Measurements from ENCODE around the gene INTS1. TPM values are rescaled to one million over a fixed set of nuclear protein-coding genes. Genes with fewer than 3 reads are reported as not detected.

Gene INTS1
- total RNA-seq, 6 experiments from 2014 or later: 84.0 to 104 (median 89.5) TPM

DNA sequence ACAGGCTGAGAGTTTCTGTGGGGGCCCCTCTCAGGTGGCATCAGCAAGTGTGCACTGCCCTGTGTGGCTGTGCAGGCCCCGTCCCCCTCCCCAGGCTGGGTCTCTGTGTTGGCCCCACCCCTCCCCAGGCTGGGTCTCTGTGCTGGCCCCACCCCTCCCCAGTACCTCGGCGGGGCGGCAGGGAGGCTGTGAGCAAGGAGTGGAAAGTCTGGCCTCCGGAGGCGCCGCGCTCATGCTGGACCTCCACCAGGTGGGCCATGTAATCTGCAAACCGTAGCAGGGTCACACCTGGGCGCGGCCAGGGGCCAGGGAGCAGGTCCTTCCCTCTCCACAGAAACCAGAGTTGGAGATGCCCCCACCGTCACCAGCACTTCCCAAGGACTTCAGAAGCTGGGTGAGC is 23.5 kb downstream of the INTS1 start:
- no peak overlapping the region for H3K27ac Mint-ChIP-seq
- no peaks in the 10 kb centered on the region for H3K4me1 Mint-ChIP-seq (ENCODE audit: low read depth)
- no peak for DNase-seq
- H3K27me3 Mint-ChIP-seq (ENCODE audit: insufficient read depth): no peaks in the 10 kb centered on the region
- H3K9me3 Mint-ChIP-seq: no peaks in the 10 kb centered on the region
- H3K4me3 Mint-ChIP-seq: no peak overlapping the region
- TF ChIP-seq, protein P1, sequence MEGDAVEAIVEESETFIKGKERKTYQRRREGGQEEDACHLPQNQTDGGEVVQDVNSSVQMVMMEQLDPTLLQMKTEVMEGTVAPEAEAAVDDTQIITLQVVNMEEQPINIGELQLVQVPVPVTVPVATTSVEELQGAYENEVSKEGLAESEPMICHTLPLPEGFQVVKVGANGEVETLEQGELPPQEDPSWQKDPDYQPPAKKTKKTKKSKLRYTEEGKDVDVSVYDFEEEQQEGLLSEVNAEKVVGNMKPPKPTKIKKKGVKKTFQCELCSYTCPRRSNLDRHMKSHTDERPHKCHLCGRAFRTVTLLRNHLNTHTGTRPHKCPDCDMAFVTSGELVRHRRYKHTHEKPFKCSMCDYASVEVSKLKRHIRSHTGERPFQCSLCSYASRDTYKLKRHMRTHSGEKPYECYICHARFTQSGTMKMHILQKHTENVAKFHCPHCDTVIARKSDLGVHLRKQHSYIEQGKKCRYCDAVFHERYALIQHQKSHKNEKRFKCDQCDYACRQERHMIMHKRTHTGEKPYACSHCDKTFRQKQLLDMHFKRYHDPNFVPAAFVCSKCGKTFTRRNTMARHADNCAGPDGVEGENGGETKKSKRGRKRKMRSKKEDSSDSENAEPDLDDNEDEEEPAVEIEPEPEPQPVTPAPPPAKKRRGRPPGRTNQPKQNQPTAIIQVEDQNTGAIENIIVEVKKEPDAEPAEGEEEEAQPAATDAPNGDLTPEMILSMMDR (IDR thresholded peaks at IDR 0.05): no peak
- no peaks in the 10 kb centered on the region for H3K36me3 Mint-ChIP-seq (ENCODE audit: low read depth)

DNA sequence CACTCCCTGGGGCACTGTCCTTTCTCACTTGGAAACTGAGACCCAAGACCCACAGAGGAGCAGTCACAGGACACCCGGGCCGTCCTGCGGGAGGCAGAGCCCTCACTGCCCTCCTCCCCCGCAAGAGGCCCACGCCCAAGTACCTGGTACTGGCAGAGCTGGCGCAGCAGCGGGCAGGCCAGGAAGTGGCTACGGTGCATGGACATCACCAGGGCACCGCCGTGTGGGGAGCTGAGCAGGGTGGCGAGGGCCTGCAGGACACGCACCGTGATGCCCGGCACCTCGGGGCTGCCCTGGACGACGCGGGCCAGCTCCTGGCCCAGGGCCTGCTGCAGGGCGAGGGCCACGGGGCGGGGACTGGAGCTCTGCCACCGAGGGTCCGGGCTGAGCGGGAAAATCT is 24.9 kb downstream of the INTS1 start:
- Mint-ChIP-seq H3K27ac (no peak overlapping the region), H3K4me3 (no peak overlapping the region), H3K36me3 (ENCODE audit: low read depth) (no peaks in the 10 kb centered on the region), H3K27me3 (ENCODE audit: insufficient read depth) (no peaks in the 10 kb centered on the region), H3K4me1 (ENCODE audit: low read depth) (no peaks in the 10 kb centered on the region), H3K9me3 (no peaks in the 10 kb centered on the region)
- TF ChIP-seq, protein P1 (IDR thresholded peaks at IDR 0.05): no peak
- no peak for DNase-seq

DNA sequence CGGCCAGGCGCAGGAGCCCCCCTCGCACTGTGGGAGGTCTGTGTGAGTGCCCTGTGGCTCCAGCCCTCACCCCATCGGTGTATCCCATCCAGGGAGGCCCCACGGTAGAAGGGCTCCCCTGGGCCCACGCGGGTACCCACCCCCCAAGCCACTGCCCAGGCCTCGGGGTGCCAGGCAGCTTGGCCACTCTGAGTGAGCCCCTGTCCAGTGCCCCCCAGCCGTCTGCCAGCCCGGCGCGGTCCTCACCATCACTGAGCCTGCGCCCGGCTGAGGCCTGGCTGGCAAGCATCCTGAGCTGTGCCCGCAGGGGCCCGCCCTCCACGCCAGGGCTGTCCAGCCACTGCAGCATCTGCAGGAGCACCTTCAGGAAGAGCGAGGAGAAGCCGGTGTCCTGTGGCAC is 25.7 kb downstream of the INTS1 start:
- Mint-ChIP-seq H3K27ac (no peak overlapping the region), H3K4me3 (no peak overlapping the region), H3K9me3 (no peaks in the 10 kb centered on the region), H3K4me1 (ENCODE audit: low read depth) (no peaks in the 10 kb centered on the region), H3K27me3 (ENCODE audit: insufficient read depth) (no peaks in the 10 kb centered on the region), H3K36me3 (ENCODE audit: low read depth) (no peaks in the 10 kb centered on the region)
- no peak for DNase-seq
- TF ChIP-seq, protein P1 (IDR thresholded peaks at IDR 0.05): no peak

DNA sequence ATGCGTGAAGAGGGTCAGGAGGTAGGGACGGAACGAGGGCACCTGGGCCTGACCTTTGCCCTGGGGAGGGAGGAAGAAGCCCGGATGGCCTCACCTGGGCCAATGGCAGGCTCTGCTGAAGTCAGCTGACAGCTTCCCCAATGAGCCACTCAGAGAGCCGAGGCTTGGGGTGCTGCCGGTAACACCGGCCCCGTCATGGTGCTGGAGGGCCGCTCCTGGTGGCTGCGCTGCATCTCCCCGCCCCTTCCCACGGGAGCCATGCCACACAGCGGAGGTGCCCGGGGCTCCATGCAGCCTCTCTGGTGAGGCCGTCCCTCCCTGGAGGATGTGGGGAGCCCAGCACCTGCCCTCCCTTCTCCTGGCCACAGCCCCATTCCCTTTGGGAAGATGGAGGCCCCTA is 27.3 kb downstream of the INTS1 start:
- Mint-ChIP-seq H3K9me3 (no peaks in the 10 kb centered on the region), H3K4me1 (ENCODE audit: low read depth) (no peaks in the 10 kb centered on the region), H3K27ac (no peak overlapping the region), H3K4me3 (no peak overlapping the region), H3K27me3 (ENCODE audit: insufficient read depth) (no peaks in the 10 kb centered on the region), H3K36me3 (ENCODE audit: low read depth) (no peaks in the 10 kb centered on the region)
- no peak for DNase-seq
- TF ChIP-seq, protein P1 (IDR thresholded peaks at IDR 0.05): no peak

DNA sequence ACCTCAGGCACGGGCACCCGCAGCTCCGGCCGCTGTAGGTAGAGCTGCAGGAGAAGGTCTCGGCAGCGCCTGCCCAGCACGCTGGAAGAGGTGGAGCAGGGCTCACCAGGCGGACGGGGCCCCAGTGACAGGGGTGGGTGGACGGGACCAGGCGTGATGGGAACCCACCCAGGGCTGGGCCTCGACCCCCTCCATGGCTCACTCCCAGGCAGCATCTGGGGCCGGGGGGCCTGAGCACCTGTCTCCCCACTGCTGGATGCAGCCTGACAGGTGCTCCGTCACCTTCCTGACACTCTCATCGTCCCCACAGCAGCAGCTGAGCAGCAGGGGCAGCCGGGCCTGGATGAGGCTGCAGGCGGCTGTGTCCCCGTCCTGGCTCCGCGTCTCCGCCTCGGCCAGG is 28.2 kb downstream of the INTS1 start:
- Mint-ChIP-seq H3K9me3 (no peaks in the 10 kb centered on the region), H3K36me3 (ENCODE audit: low read depth) (no peaks in the 10 kb centered on the region), H3K27me3 (ENCODE audit: insufficient read depth) (no peaks in the 10 kb centered on the region), H3K27ac (no peak overlapping the region), H3K4me1 (ENCODE audit: low read depth) (no peaks in the 10 kb centered on the region), H3K4me3 (no peak overlapping the region)
- TF ChIP-seq, protein P1 (IDR thresholded peaks at IDR 0.05): no peak
- DNase-seq: no peak

DNA sequence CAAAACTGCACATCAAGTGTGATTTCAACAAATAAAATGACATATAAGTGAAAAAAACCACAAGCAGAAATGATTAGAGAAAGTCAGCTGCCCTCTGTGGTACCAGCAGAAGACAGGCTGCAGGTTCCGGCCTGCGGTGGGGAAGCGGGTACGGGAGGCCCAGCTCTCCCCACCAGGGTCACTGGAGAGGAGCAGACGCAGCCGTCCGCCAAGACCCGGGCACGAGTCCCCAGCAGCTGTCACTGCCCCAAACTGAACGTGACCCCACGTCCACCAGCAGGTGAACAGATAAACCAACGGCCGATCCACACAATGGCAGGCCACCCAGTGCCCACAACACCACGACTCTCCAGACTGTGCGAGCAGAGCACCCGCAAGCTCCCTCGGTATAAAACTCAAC is 28.8 kb downstream of the INTS1 start:
- TF ChIP-seq, protein P1 (IDR thresholded peaks at IDR 0.05): no peak
- H3K27ac Mint-ChIP-seq: no peak overlapping the region
- no peaks in the 10 kb centered on the region for H3K27me3 Mint-ChIP-seq (ENCODE audit: insufficient read depth)
- H3K4me1 Mint-ChIP-seq (ENCODE audit: low read depth): no peaks in the 10 kb centered on the region
- no peak overlapping the region for H3K4me3 Mint-ChIP-seq
- H3K9me3 Mint-ChIP-seq: no peaks in the 10 kb centered on the region
- no peaks in the 10 kb centered on the region for H3K36me3 Mint-ChIP-seq (ENCODE audit: low read depth)
- no peak for DNase-seq
